GM19035 (cell line): ENCODE measurements around the gene ACTL7A.
"Not testable (repeated sequence)": the region's sequence is repeated elsewhere in the genome, so short reads cannot be mapped to it uniquely, and the experiment has no call there.

Source experiments
- ATAC-seq: cut with Tn5 transposase; IDR thresholded peaks from one replicate; pipeline ENCODE4 v1.9.1; 2021; ENCODE audit not compliant: unreplicated experiment

The ACTL7A gene

DNA sequence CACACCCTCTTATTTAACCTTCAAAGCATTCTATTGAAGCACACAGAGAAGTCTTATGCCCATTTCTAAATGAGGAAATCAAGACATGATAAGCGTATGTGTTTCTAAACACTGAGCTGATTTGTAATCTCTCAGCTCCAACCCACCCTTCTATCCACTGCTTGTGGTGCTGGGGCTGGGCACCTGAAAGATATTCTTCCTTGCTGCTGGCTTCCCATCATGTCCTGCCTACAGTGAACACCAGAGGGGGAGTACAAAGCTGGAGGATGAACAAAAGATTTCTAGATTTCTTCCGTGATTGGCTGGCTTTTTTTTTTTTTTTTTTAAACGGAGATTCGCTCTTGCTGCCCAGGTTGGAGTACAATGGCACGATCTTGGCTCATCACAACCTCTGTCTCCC lies 14.4 kb downstream of the ACTL7A start:
- no peak for ATAC-seq

DNA sequence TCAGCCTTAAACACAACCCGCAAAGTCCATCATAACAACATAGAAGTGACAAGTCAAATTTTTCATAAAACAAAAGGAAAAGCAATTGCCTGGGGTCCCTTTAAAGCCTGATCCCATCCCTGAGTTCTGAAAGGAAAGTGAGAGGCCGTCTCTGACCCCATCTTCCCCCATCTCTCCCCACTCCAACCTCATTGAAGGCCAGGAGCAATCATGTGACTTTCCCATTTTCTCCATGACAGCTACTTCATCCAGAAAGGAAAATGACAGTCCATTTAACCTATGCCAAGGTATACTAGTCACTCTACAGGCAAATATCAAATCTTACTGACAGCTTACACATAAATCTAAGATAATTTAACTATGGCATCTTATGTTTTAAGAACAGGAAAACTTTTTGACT lies 15.5 kb downstream of the ACTL7A start:
- ATAC-seq = no peak

DNA sequence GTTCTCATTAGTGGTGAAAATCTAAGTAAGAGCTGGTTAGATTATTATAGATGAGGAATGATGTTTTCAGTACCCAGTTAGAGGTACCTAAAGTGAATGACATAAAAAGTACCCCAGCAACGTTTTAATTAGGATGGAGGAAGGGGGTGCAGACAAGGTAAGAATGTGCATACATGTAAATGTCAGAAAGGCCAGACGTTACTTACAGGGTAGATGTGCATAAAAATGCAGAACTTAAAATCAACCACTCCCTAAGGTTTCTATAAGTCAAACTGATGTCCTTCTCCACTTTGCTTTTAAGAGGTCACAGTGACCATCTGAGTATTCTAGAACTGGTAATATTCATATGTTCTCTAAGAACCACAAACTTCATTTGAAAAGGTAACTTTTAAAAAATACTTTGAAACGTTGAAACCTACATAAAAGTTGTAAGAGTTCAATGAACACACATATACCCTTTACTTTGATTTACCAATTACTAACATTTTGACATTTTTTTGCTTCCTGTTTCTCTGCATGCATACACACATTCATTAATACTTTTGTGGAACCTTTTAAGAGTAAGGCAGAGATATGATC lies 18.8 kb downstream of the ACTL7A start:
- ATAC-seq = no peak

DNA sequence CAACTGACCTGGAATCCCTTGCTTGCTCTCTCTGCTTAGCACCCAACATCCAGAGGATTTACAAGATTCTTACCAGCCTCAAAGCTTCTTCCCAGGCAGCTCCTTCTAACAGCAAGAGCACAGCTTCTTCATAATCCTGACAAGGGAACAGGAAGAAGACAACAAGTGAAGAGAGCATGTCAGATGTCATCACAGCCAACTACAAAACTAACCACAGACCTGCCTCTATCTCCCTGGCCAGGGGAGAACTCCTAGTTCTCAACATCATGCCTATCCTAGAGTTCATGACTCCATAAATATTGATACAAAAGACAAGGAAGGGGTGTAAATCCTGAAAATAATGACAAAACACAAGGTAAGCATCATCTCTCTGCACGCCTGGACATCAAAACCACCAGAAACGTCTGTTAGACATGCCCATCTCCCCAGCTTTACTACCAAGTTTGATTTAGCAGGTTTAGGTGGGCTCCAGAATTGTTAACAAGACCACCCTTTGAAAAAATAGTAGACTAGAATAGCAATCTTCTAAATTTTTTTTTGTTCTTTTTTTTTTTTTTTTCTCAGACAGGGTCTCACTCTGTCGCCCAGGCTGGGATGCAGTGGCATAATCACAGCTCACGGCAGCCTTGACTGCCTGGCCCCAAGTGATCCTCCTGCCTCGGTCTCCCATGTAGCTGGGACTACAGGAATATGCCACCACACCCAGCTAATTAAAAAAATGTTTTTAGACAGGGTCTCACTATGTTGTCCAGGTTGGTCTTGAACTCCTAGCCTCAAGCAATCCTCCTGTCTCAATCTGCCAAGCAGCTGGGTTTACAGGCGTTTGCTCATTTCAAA lies 20.2 kb downstream of the ACTL7A start:
- no peak for ATAC-seq

DNA sequence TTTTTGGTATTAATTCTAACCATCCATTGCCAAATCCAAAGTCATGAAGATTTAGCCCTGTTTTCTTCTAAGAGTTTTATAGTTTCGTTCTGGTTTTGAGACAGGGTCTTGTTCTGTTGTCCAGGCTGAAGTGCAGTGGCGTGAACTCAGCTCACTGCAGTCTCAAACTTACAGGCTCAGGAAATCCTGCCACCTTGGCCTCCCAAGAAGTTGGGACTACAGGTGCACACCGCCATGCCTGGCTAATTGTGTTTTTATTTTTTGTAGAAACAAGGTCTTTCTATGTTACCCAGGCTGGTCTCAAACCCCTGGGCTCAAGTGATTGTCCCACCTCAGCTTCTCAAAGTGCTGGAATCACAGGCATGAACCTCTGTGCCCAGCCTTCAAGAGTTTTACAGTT lies 21.0 kb downstream of the ACTL7A start:
- ATAC-seq = no peak

DNA sequence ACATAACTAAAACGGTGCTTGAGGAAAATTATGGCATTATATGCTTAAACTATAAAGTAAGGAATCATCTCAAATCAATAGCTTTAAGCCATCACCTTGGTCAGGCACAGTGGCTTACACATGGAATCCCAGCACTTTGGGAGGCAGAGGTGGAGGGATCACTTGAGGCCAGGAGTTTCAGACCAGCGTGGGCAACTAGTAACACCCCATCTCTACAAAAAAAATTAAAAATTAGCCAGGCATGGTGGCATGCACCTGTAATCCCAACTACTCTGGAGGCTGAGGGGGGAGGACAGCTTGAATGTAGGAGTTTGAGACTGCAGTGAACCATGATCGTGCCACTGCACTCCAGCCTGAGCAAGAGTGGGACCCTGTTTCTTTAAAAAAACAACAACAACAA lies 22.6 kb downstream of the ACTL7A start:
- no peak for ATAC-seq

DNA sequence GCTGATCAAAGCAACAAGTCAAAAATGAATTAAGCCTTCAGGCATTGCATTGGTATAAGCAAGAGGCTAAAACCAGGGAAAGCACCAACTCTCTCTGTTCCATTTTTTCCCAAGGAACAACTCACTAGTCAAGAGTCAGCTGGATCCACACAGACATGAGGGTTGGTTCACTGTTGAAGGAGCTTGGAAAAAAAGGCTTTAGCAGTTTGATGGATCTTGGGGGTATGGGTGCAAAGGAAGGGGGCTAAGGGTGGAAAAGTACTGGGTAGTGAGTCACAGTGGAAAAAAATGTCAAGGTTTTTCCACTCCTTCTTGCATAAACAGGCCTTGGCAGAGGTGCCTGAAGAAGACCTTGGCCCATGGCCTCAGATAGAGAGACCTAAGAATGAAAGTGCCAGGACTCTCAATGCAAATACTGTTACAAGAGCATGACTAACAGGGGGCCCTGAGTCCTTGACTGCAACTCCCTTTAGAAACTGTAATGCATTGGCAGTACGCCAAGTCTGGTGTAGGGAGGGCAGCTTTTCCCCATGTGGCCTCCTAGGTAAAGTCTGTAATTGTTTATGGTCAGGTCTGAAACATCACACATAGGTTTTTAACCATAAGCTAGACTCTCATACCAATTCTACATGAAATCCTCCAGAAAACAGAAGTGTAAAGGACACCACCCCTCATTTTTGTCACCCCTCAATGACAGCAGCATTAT lies 23.7 kb downstream of the ACTL7A start:
- peak; percentile 97 for ATAC-seq

DNA sequence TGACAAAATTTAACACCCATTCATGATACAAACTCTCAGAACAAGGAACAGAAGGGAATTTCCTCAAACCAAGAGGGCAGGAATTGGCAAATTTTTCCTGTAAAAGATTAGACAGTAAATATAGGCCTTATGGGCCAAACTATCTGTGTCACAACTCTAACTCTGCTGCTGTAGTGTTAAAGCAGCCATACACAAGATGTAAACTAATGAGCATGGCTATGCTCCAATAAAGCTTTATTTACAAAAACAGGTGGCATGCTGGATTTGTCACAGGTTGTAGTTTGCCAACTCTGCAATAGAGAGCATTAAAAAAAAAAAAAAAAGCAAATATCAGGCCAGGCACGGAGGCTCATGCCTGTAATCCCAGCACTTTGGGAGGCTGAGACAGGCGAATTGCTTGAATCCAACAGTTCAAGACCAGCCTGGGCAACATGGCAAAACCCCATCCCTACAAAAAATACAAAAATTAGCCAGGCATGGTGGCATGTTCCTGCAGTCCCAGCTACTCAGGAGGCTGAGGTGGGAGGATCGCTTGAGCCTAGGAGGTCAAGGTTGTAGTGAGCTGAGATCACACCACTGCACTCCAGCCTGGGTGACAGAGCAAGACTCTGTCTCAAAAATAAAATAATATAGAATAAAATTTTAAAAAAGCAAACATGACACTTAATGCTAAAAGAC lies 24.7 kb downstream of the ACTL7A start:
- not testable (repeated sequence) for ATAC-seq

DNA sequence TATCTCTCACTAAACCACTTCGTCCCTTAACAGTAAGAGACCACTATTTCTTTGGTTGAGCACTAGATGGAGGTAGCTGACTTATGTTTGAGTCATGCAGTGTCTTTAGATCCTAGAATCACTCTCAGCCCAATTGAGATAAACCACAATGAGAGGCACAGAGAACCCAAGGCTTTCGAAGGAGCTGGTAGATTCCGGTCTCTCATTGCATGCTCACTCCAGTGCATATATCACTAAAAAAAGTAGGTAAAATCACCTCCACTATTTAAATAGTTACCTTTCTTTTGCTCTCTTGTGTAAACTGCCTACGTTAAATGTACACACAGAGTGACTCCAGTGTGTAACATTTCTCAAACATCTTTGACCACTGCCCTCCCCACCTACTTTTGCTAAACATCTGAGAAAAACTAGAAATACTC lies 27.6 kb downstream of the ACTL7A start:
- ATAC-seq = no peak

DNA sequence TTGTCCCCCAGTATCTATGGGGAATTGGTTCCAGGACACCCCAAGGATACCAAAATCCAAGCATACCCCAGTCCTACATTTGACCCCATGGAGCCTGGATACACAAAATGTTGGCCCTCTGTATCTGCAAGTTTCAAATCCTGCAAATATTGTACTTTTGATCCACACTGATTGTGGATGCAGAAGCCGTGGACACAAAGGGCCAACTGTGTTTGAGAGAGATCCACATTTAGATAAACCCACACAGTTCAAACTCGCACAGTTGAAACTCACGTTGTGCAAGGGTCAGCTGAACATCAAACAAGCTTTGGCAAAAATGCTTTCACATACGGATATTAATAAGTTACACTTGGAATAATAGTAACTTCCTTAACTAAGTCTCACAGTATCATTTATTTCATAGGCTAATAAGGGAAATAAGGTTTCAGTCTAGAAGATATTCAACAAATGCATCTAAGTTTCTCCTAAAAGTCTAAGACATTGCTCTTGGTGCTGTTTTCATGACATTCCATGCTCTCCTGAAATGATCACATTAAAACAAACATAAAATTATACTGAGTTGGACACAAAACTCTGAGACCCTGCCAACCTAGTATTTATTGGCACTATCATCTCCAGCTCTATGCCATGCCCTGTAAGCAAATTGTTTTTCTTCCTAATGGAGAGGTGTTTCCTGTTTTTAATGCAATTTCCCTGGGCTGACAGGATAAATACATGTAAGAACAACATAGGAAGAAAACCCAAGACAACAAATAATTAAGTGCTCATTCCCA lies 32.3 kb downstream of the ACTL7A start:
- no peak for ATAC-seq

DNA sequence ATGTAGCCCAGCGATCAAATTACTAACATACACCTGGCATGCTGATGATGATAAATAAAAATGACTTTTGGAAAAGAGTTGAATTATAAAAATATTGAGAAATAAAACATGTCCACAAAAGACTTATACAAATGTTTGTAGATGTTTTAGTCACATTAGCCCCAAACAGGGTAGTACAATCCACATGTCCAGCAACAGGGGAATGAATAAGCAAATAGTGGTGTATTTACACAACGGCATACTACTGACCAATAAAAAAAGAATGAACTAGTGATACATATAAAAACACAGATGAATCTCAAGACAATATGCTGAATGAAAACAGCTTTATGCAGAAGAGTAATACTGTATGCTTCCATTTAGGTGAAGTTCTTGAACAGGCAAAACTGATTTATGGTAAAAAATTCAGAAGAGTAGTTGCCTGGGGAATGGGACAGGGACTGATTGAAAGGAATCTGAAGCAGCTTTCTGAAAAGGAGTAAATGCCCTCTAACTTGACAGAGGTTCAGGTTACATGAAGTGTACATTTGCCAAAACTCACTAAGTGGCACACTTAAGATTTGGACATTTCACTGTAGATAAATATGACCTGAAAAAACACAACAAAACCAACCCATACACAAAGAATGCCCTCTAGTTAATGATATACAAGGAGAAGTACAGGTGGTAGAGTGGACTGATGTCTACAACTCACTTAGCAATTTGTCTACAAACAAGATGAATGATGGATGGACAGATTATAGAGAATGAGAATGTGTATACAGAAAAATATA lies 35.4 kb downstream of the ACTL7A start:
- no peak for ATAC-seq

DNA sequence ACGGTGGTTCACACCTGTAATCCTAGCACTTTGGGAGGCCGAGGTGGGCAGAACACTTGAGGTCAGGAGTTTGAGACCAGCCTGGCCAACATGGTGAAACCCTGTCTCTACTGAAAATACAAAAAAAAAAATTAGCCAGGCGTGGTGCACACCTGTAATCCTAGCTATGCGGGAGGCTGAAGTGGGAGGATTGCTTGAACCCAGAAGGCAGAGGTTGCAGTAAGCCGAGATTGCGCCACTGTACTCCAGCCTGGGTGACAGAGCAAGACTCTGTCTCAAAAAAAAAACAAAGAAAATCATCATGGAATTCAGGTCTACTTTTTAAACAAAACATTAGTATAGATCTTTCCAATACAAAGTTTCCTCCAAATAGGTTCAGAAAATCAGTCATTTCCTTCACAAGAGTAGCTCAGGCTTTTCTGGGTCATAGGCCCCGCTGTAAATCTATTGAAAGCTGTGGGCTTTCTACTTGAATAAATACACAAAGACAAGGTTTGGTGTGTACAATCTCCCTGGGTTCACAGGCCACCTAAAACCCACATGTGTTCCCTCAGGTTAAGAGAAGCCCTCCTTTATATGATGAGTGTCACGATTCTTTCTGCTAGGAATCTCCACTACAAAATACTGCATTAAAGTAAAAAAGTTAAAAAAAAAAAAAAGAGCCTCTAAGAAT lies 37.1 kb downstream of the ACTL7A start:
- not testable (repeated sequence) for ATAC-seq

DNA sequence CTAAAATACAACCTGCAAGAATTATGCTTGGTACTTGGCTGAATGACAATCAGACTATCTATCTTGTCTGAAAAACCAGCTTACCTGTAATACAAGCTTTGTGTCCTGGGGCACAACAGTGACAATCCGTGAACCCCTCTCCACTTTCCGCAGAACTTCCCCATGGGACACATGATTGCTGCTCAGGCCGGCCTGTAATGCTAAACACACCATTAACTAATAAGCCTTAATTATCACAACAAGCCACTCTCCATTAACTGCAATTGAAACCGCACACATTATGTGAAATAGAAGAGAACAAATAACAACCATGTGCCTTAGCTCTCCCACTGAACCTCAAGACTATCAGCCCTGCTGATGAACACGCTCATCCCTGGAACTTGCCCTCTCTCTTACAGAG lies 38.1 kb downstream of the ACTL7A start:
- no peak for ATAC-seq

DNA sequence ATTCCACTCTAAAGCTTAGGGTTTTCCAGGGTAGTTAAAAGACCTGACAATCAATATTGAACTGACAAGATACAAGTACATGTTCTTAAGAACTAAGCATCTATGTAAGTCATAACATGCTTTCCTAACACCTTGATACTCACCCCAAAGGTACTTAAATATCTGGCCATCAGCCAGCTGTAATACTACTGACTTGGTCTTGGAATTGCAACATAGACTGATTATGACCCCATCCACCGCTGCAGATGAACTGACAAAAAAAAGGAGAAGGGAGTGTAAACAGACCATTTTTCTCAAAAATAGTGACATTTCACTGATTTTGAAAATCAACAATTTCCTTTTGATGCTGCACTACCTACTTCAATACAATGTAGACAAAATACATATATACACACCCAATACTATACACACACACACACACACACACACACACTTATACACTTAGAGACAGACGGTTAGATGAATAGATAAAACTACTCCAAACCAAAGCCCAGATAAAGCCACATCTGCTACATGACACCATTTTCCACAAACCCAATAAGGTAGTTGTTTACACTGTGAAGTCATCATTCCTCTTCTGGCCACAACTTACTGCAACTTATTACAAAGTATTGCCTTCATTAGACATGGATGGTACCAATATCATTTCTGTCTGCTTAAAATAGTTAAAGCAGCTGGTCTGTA lies 41.5 kb downstream of the ACTL7A start:
- no peak for ATAC-seq

DNA sequence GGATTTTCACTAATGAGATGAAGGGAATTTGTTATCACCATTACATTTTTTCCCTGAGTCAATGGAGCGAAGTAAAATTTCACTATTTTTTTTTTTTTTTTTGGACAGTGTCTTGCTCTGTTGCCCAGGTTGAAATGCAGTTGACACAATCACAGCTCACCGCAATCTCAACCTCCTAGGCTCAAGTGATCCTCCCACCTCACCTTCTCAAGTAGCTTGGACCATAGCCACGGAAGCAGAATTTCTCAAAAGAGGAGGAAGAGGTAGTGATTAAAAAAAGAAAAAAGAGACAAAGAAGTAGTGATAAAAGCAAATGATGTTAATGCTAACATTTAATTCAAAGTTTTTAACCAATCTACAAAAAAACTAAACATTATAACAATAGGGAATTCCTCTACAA lies 42.1 kb downstream of the ACTL7A start:
- no peak for ATAC-seq

DNA sequence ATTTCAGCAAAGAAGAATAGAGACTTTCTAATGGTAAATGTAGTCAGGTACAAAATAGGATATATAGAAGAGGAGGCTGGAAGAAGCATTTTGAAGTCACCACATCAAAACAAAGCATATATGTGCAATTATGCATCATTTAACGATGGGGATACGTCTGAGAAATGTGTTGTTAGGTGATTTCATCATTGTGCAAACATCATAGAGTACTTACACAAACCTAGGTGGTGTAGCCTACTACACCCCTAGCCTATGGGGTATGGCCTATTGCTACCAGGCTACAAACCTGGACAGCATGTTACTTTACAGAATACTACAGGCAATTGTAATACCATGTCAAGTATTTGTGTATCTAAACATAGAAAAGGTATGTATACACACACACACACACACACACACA lies 43.4 kb downstream of the ACTL7A start:
- no peak for ATAC-seq

DNA sequence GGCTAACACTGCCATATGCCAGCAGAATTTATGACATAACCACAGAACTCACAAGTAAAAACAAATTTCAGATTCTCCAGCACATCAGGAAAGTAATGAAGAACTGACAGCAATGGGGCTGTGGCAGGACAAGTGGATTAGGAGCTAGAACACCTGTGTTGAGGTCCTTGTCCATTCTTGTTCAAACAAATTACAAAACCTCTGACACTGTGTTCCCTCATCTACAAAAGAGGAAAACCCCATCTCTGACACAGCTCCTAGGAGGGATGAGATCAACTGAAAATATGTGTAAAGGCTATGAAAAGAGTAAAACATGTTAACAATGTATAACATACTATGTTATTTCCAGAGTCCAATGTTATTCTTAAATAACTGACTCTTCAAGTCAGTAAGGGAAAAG lies 48.3 kb downstream of the ACTL7A start:
- no peak for ATAC-seq

DNA sequence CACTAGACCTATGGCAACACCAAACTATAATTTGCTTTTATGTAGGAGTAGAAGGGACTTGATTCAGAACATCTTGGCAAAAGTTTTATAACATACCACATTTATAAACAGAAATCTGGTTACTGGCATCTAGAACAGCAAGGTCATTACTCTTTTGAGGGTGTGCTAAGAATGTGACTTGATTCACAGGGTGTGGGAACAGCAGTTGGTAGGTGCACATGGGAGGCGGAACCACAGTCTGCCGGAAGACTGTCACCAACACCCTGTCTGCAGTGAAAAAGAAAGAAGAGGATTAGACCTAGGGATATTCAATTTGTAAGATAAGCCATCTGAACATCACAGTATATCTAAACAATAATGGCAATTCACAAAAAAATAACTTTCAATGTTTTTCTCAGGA lies 48.8 kb downstream of the ACTL7A start:
- ATAC-seq = no peak

DNA sequence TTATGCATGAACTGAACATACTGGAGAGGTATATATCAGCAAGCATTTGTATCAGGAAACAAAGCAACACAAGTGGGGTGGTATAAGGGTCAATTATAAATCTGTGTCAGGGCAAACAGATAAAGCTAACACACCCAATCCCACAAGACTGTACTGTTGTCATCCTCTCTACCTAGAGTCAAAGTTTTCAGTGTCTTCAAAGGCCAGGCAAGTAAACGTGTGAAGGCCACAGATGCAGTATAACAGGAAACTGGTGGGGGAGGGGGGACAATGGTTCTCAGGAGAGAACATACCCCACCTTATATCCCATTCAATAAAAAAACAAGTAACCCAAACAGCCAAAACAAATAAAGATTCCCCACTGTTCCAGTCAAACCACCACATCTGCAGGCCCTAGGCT lies 49.8 kb downstream of the ACTL7A start:
- no peak for ATAC-seq
